NCI-H69 (cell line): ENCODE results near the gene DEAF1.

ENCODE experiments used
- DNase-seq: peaks from one replicate; lab custom pipeline; 2025; lab: John Stamatoyannopoulos, UW

Gene DEAF1

DNA sequence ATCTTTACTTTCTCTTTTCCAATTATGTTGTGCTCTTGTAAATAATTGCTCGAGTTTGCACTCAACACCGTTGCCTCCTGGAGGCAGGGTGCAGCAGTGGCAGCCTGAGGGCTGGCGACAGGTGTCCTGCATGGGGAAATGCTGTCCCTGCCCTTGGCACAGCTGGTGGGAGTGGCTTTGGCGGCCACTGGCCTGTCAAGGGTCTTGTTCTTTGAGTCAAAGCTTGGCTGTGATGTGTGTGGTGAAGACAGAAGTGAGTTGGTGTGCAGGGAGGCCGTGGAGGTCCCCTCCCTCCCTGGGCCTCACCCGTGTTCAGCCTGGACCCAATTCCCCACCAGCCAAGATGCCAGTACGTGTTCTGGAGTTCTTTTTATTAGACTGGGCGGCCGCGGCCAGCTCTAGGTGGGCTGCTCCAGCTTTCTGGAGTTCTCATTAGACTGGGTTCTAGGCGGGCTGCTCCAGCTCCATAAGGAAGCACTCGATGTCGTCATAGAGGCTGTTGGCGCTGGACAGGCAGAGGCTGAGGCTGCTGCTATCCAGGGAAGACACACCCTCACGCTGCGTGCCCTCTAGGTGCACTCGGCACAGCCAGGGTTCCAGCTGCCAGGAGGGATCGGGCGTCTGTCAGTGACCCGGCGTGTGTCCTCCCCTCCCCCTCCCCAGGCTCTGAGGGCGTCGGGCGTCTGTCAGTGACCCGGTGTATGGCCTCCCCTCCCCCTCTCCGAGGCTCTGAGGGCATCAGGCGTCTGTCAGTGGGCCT is 82.6 kb downstream of the DEAF1 start:
- DNase-seq: peak; percentile 40

DNA sequence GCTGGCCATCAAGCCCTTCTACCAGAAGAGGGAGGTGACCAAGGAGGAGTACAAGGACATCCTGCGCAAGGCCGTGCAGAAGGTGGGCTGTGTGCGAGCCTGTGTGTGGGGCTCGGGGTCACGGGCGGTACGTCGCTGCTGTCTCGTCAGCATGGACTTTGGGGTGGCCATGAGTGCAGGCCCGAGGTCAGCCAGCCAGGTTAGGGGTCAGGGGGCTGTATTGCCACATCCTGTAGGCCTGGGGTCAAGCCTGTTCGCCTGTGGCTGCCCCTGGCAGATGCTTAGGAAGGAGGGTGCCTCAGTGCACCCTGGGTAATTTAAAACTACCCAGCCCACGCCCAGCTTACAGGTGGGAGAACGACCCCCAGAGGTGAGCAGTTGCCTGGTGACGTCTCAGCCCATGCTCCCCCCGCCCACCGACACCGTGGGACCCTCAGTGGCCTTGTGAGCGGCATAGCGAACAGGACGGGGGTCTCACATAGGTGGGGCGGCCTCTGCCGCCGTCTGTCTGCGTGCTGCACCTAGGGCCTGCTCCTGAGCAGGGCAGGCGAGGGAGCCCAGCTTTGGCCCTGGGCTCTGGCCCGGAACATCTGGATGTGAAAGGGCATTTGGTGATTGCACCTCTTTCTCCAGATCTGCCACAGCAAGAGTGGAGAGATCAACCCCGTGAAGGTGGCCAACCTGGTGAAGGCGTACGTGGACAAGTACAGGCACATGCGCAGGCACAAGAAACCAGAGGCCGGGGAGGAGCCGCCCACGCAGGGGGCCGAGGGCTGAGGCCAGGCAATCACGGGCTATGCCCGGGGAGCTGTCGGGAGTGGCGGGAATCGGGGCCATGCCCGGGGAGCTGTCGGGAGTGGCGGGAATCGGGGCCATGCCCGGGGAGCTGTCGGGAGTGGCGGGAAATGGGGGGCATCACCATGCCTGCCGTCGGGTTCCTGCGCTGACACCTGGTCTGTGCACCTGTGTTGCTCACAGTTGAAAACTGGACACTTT is 83.7 kb downstream of the DEAF1 start:
- DNase-seq: no peak

DNA sequence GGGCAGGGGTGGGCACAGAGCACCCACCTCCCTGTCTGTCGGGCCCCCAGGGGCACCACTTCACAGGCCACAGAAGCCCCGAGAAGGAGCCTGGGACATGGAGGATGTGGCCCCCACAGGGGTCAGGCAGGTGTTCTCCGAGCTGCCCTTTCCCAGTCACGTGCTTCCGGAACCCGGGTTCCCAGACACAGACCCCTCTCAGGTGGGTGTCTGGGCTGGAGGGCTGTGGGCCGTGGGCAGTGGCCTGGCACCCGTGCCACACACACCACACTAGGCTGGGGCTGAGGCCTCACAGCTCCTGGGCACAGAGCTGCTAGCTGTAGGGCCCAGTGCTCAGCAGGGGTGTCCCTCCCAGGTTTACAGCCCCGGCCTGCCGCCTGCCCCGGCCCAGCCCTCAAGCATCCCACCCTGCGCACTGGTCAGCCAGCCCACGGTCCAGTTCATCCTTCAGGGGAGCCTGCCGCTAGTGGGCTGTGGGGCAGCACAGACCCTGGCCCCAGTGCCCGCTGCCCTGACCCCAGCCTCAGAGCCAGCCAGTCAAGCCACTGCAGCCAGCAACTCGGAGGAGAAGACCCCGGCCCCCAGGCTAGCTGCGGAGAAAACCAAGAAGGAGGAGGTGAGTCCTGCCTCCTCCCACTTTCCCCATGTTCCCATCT is 84.7 kb downstream of the DEAF1 start:
- DNase-seq: no peak

DNA sequence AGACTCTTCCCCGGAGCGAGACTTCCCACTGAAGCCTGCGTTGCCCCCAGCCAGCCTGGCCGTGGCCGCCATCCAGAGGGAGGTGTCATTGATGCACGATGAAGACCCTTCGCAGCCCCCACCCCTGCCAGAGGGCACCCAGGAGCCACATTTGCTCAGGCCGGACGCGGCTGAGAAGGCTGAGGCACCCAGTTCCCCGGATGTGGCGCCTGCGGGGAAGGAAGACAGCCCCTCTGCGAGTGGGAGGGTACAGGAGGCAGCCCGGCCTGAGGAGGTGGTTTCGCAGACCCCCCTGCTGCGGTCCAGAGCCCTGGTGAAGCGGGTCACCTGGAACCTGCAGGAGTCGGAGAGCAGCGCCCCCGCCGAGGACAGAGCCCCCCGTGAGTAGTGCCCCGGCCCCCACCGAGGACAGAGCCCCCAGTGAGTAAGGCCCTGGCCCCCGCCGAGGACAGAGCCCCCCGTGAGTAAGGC is 85.6 kb downstream of the DEAF1 start:
- DNase-seq: no peak

DNA sequence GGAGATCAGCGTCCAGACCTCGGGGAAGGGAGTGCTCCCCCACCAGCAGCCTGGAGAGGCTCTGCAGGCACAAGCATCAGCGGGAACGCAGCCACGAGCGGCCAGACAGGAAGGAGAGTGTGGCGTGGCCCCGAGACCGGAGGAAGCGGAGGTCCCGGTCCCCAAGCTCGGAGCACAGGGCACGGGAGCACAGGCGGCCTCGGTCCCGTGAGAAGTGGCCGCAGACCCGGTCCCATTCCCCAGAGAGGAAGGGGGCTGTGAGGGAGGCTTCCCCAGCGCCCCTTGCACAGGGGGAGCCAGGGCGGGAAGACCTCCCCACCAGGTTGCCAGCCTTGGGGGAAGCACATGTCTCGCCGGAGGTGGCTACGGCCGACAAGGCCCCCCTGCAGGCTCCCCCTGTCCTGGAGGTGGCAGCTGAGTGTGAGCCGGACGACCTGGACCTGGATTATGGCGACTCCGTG is 86.2 kb downstream of the DEAF1 start:
- no peak for DNase-seq

DNA sequence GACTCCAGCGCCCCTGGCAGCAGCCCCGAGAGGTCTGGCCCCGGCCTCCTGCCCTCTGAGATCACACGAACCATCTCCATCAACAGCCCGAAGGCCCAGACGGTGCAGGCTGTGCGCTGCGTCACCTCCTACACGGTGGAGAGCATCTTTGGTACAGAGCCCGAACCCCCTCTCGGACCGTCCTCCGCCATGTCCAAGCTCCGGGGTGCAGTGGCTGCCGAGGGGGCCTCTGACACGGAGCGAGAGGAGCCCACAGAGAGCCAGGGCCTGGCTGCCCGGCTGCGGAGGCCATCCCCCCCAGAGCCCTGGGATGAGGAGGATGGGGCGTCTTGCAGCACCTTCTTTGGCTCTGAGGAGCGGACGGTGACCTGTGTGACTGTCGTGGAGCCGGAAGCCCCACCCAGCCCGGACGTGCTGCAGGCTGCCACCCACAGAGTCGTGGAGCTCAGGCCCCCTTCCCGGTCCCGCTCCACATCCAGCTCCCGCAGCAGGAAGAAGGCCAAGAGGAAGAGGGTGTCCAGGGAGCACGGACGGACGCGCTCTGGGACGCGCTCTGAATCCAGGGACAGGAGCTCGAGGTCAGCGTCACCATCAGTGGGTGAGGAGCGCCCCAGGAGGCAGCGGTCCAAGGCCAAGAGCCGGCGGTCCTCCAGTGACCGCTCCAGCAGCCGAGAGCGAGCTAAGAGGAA is 86.9 kb downstream of the DEAF1 start:
- DNase-seq: no peak

DNA sequence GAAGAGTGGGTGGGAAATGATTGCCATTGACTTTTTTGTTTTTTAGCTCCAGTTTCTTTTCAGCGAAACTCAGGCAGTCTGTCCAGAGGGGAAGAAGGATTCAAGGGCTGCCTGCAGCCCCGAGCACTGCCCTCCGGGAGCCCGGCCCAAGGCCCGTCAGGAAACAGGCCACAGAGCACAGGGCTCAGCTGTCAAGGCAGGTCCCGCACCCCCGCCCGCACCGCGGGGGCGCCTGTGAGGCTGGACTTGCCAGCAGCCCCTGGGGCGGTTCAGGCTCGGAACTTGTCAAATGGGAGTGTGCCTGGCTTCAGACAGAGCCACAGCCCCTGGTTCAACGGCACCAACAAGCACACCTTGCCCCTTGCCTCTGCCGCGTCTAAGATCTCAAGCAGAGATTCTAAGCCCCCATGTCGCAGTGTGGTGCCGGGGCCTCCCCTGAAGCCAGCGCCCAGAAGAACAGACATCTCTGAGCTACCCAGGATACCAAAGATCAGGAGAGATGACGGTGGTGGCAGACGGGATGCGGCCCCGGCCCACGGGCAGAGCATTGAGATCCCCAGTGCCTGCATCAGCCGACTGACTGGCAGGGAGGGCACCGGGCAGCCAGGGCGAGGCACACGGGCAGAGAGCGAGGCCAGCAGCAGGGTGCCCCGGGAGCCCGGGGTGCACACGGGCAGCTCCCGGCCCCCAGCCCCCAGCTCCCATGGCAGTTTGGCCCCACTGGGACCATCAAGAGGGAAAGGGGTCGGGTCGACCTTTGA is 87.8 kb downstream of the DEAF1 start:
- DNase-seq: no peak

DNA sequence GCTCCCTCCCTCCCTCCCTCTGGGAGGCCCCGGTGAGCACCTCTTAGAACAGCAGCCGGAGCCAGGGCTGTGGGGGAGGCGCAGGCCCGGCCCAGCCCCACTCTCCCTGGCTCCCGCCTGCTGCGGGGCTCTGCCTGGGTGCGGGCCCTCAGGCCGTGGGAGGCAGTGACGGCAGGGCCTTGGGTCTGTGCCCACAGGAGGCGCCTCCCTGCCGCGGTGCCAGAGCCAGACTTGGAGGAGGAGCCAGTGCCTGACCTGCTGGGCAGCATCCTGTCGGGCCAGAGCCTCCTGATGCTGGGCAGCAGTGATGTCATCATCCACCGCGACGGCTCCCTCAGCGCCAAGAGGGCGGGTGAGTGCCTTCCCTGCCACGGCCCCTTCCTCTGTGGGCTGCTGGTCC is 88.8 kb downstream of the DEAF1 start:
- DNase-seq: peak; percentile 61

DNA sequence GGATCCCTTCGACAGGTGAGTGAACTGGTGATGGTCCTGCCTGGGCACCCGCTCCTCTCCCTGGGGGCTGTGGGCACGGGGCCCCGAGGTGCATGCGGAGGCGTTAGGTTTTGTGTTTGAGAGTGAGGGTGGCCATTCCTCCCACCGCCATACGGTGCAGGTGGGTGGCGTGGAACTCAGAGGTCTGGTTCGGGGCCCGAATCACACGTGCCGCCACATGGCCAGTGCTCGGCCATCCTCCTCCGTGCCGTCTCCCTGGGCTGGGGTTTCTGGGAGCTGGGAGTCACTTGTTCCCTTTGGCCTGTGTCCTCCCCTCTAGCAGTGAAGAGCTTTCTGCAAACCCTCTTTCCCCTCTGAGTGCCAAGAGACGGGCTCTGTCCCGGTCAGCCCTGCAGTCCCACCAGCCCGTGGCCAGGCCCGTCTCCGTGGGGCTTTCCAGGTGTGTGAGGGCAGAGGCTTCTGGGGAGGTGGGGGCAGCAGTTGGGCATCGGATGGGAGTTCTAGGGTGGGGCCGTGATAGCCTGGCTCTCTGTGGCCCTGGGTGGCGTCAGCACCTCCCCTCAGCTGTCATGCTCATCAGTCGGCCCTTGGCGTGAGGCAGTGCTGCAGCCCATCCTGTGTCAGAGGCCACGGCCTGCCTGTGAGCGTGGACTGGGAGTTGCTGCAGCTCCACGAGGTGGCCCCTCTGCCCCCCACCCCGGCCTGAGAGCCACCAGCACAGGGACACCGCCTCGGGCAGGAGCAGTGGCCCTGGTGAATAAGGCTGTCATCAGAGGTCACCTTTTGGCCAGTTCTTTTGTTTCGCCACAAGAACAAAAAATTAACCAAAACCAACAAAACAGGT is 89.5 kb downstream of the DEAF1 start:
- DNase-seq: no peak

DNA sequence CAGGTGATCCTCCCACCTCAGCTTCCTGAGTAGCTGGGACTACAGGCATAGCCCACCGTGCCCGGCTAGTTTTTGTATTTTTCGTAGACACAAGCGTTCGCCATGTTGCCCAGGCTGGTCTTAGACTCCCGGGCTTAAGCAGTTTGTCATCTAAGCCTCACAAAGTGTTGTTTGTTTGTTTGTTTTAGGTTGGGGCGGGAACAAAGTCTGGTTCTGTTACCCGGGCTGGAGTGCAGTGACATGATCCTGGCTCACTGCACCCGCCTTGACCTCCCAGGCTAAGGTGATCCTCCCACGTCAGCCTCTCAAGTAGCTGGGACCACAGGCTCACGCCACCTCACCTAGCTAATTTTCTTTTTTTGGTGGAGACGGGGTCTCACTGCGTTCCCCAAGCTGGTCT is 91.9 kb downstream of the DEAF1 start:
- DNase-seq: no peak

DNA sequence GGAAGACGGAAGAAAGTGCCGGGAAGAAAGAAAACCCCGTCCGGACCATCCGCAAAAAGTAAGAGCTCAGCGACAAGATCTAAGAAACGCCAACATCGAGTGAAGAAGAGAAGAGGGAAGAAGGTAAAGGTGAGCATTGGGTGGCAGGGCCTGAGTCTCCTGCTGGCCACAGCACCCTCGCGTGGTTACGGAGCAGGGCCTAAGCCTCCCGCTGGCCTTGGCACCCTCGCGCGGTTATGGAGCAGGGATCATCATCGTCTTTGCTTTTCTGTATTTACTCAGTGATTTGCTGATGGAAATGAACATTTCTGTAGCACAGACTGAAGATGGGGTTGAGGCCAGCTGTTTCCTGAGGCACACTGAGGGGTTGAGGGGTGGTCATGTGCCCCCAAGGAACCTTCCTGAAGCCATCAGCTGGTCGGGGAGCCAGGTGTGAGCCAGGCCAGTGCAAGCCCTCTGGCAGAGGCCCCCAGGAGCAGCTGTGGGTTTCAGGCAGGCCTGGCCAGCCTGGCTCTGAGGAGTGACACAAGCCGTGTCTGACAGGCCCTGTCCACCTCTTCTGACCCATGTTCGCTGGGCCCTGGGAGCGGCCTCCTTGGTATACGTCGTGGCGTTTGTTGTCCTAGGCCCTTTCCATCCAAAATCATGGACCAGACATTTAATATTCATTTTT is 93.3 kb downstream of the DEAF1 start:
- DNase-seq: no peak

DNA sequence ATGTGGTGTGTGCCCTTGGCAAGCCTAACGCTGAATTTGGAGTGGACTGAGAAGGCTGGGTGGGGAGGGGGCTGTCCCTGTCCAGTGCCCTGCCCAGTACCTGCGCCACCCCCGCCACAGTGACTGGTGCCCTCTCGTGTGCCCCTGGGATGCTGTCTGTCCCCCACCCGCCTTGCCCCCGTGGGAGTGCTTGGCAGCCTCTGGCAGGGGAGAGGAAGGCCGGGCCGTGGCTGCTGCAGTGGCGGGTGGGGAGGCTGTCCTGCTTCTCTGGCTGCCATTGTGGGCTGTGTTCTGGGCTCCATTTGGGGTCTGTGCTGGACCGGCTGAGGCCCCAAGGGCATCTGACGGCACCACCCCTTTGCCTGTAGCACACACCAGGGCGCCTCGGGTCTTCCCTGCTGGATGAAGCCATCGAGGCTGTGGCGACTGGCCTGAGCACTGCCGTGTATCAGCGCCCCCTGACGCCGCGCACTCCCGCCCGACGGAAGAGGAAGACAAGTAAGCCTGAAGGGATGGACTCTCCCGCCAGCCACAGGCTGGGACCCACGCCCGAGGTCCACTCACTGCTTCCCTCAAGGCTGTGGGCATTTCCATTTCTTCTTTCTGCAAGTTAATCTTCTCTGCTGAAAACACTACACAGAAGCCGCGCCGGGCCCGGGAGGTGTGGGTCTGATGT is 96.9 kb downstream of the DEAF1 start:
- DNase-seq: no peak

DNA sequence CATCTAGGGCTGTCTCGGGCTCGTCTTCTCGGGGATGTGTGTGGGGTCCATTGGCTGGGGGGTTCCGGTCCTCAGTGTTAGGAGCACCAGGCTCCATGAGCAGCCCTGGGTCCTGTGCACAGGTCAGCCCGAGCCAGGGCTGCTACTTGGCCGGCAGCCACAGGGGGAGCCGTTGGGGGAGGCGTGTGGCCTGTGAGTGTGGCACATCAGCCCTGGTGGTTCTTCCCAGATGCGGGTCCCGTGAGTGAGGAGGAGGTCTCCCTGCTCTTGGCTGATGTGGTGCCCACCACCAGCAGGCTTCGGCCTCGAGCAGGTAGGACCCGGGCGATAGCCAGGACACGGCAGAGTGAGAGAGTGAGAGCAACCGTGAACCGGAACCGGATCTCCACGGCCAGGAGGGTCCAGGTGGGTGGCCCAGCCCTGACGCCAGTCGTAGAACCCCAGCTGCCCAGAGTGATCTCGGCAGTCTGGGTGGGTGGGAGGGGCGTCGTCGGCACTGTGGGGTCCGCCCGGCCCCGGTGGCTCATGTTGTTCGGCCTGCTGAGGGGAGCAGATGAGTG is 97.8 kb downstream of the DEAF1 start:
- peak; percentile 14 for DNase-seq

DNA sequence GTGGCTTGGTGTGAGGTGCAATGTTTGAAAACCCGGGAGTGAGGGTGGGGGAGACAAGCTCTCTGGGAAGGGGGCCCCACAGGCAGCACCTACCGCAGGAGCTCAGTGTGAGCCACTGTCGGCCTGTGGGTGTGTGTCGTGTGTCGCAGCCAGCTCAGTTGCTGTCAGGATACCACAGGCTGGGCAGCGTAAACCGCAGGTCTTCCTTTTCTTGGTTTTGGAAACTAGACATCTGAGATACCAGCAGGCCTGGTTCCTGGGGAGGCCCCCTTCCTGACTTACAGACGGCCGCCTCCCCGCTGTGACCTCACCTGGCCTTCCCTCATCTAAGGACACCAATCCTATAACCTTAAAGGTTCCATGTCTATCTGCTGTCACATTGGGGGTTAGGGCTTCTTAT is 98.6 kb downstream of the DEAF1 start:
- no peak for DNase-seq

DNA sequence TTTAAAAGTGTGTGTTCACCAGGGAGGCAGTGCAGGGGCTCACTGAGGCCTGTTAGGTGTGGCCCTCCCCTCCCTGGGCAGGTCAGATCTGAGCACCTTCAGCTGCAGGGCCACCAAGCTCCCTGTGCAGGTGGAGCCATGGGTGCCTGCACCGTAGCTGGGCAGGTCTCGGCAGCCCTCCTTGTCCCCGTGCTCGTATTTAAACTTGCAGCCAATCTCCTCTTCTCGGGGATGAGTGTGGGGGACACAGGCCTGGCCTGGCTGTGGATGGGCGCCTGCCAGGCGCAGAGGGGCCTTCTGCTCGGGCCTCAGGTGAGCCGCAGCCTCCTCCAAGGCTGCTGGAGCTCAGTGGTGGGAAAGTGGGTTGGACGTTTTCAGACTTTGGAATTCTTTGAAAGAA is 99.6 kb downstream of the DEAF1 start:
- no peak for DNase-seq
